Suprapubic skin (tissue), 4 donors: ENCODE results near the gene RUNDC3A.

ENCODE experiments used
- EP300 ChIP-seq: sonication (generic); formaldehyde crosslinking; IDR thresholded peaks from one replicate; pipeline ENCODE4 v1.6.1; 2017; ENCODE audit warnings: antibody characterized with exemption
- POLR2A ChIP-seq, 2 donors: fragments of 450-650 bp; IDR thresholded peaks; one replicate each; pipeline ENCODE4 v1.6.1; 2017; ENCODE audit warnings: antibody characterized with exemption in 2 of 2, mild to moderate bottlenecking in 2 of 2, moderate library complexity in 2 of 2
- POLR2AphosphoS5 ChIP-seq, 3 donors: sonication (generic); formaldehyde crosslinking; IDR thresholded peaks; one replicate each; pipeline ENCODE4 v1.6.1; 2017; ENCODE audit warnings: antibody characterized with exemption in 3 of 3
- TF ChIP-seq, protein P1 (sequence below), 2 donors: fragments of 200-600 bp in 1 of 2; fragments of 450-650 bp in 1 of 2; sonication (generic) in 1 of 2; IDR thresholded peaks; one replicate each; pipeline ENCODE4 v1.5.1; 2016 to 2019; ENCODE audit warnings: antibody characterized with exemption in 2 of 2, mild to moderate bottlenecking in 1 of 2, moderate library complexity in 1 of 2

DNA sequence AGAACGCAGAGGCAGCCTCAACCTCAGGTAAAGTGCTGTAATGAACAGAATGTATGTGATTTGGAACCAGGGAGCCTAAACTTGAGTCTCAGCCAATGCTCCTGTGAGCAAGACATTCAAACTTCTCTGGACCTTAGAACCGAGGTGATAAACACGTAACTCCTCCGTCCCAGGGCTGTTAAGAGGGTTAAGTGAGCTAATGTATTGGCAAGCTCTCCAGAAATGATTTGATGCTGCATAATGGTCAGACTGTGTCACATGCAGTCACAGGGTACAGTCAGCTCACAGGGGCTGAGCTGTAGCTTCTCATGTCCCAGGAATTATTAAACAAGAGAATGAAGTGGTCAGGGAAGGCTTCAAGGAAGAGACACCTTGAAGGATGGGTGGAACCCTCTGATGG, 30.4 kb upstream of the RUNDC3A start:
- TF ChIP-seq, protein P1, sequence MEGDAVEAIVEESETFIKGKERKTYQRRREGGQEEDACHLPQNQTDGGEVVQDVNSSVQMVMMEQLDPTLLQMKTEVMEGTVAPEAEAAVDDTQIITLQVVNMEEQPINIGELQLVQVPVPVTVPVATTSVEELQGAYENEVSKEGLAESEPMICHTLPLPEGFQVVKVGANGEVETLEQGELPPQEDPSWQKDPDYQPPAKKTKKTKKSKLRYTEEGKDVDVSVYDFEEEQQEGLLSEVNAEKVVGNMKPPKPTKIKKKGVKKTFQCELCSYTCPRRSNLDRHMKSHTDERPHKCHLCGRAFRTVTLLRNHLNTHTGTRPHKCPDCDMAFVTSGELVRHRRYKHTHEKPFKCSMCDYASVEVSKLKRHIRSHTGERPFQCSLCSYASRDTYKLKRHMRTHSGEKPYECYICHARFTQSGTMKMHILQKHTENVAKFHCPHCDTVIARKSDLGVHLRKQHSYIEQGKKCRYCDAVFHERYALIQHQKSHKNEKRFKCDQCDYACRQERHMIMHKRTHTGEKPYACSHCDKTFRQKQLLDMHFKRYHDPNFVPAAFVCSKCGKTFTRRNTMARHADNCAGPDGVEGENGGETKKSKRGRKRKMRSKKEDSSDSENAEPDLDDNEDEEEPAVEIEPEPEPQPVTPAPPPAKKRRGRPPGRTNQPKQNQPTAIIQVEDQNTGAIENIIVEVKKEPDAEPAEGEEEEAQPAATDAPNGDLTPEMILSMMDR (IDR thresholded peaks at IDR 0.05): no peak
- TF ChIP-seq POLR2A (IDR thresholded peaks at IDR 0.05) (no peak), POLR2AphosphoS5 (IDR thresholded peaks at IDR 0.05) (no peak), EP300 (no peak)
